GM23248 (cell line): ENCODE measurements around the gene PARVB.

ENCODE experiments used
- EZH2 ChIP-seq: fragments of 200-600 bp; sonication (generic); IDR thresholded peaks from 2 replicates; pipeline ENCODE4 v1.6.1; 2018; ENCODE audit warnings: antibody characterized with exemption, mild to moderate bottlenecking; ENCODE audit not compliant: insufficient read depth, poor library complexity, severe bottlenecking
- EZH2phosphoT487 ChIP-seq: fragments of 200-600 bp; sonication (generic); IDR thresholded peaks from 2 replicates; pipeline ENCODE4 v1.6.1; 2018; ENCODE audit warnings: antibody characterized with exemption, moderate library complexity, mild to moderate bottlenecking, low read depth; ENCODE audit not compliant: insufficient read depth

DNA sequence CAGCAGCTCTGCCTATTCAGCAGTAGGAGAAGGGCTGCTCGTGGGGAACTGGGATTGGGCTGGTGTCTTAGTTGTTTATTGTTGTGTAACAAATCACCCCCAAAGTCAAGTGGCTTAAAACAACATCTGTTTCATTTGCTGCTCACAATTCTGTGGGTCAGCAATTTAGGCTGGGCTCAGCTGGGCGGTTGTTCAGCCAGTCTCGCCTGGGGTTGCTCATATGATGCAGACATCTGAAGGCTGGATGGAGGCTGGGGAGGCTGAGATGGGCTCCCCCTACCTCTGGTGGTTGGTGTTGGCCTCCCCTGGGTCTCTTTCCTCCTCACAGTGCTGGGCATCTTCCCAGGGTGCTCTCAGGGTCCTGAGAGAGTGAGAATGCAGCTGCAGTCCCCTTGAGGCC lies 113.3 kb downstream of the PARVB start:
- no peak for TF ChIP-seq EZH2phosphoT487
- no peak for TF ChIP-seq EZH2
